AG08395 (cell line): ENCODE results near the gene ACTL8.
A peak's percentile ranks its signal among the peaks of the same experiment; 100 is the strongest.

Source experiments
- DNase-seq: peaks from one replicate; pipeline ENCODE4 v3.0.0; 2012; ENCODE audit warnings: mixed read lengths, low spot score

The ACTL8 gene

DNA sequence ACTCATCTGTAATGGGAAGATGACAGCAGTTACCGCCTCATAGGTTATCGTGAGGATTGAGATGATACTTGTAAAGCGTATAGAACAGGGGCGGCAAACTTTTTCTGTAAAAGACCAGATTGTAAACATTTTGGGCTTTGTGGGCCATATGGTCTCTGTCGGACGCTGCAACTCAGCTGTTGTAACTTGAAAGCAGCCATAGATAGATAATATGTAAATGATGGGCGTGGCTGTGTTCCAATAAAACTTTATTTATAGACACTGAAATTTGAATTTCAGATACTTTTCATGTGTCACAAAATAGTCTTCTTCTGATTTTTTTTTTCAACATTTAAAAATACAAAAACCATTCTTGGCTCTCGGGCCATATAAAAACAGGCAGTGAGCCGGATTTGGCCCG is 15.8 kb downstream of the ACTL8 start:
- no peak for DNase-seq

DNA sequence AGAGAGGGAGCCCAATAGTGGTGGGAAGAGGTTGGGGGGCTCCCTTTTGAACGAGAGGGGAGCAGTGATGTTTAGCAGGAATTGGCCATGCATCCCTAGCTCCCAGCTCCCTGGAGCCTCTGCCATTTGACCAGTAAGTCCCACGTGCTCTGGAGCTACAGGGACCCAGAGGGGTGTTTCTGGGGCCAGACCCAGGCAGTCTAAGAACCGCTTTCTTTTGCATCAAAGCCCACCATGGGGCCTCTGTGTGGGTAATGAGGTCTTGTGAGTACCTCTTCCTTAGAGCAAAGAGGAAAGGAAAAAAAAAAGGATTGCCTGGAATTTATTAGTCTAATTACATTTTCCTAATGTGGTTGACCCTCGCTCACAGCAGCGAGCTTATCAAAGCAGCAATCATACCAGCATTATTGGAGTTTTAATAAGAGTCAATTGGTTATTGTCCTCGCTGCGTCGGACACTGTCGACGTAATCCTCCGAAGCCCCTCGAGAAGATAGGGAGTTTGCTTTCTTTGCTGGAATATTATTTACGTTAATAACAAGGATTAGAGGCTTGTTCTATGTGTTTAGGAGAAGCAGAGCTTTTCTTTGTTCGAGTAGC is 17.6 kb downstream of the ACTL8 start:
- no peak for DNase-seq

DNA sequence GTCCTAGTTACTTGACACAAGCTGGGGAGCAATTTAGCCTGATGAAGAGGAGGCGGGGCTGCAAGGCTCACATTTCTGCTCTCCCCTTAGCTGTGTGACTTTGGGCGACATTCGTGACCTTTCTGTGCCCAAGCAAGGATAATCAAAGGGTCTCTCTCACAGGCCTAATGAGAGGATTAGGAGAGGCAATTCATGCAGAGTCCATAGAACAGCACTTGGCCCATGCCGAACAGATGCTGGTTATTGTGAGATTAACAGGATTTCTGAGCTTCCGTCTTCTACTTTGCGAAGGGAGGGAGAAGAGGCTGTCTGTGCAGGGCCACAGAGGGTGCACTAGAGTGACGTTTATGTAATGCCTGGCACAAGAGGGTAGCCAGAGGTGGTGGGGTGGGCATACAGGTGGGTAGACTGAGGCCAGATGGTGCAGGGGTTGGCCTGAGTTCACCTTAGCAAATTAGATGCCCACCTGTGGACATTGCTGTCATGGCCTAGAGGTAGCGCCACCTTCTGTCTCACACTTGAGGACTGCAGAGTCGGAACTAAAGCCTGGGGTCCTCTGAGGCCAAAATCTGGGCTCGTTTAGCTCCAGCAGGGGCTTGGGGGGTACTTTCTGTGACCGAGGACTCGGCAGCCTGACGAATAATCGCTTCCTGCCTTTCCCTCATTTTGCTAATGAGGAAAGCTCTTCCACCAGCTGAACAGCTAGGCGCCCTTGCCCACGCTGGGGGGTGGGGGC is 18.6 kb downstream of the ACTL8 start:
- no peak for DNase-seq

DNA sequence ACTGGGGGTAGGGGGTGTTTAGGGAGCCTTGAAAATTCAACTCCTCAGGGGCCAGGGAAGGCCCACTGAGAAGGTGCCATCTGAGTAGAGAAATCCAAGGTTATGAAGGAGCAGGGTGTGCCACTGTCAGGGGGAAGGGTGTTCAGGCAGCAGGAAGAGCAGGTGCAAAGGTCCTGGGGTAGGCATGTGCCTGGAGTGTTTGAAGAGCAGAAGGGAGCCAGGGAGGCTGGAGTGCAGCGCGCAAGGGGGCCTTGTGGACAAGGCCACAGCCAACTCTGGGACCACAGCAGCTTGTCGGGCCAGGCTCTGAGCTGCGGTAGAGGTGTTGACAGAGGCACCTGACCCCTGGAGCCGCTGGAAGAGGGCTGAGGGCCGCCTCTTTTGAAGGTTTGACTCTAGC is 19.3 kb downstream of the ACTL8 start:
- no peak for DNase-seq

DNA sequence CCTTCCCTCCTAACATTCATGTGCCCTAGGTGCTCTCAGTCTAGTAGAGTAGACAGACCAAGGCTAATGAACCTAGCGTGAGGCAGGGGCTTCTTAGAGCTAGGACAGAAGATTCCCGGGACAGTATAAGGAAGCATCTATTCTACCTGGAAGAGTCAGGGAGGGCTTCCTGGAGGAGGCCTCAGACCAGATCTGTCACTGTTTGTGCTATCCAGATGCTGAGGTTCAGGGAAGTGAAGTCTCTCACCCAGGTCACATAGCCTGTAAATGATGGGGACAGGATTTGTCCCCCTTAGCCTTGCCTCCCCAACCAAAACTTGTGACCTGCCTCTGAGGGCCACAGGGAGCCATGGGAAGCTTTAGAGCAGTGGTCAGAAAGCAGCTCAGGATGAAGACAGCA is 20.7 kb downstream of the ACTL8 start:
- no peak for DNase-seq

DNA sequence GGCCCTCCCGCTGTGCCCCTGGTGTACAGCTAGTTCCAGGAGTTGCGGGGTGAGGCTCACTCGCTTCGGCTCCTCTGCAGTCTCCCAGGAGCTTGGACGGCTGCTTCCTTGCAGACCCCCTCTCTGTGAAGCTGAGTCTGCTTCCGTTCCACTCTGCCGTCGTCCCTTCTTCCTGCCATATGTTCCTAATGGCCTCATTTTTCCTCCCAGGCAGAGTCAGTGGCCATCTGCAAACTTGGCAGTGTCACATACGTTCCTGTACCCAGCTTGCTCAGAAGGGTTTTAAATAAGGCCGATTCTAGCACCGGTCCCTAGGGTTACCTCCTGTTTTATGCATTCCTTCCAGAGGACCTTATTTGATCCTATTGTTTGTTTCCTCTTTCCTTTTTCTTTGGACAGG is 21.3 kb downstream of the ACTL8 start:
- DNase-seq = no peak

DNA sequence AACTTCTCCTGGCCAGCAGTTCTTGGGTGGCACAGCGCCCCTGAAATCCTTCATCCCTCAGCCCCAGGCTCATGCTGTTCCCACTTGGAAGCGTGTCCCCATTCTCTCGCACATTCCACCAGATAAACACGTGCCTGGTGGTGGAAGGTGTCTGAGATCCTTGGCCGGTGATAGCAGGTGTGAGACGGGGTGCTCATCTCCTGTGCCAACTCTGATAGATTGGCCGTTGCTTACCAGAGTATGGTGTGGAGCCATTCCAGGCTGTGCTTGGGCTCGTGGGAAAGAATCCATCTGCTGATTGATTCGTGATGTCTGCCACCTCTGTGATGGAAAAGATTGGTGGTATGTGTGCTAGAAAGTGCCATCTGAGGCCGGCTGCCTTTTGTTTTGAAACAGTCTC is 22.2 kb downstream of the ACTL8 start:
- DNase-seq = no peak

DNA sequence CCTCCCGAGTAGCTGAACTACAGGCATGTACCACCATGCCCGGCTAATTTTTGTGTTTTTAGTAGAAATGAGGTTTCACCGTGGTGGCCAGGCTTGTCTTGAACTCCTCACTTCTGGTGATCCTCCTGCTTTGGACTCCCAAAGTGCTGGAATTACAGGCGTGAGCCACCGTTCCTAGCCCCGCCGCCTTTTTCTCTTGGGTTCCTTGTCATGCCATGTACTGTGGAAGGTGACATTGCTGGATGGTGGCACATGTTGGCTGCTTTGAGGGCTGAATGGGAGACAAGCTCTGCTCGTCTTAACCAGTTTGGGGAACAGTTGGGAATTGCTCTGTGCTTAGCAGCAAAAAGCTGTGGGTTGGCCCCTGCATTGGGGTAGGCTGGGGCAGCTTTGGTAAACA is 22.7 kb downstream of the ACTL8 start:
- DNase-seq = no peak

DNA sequence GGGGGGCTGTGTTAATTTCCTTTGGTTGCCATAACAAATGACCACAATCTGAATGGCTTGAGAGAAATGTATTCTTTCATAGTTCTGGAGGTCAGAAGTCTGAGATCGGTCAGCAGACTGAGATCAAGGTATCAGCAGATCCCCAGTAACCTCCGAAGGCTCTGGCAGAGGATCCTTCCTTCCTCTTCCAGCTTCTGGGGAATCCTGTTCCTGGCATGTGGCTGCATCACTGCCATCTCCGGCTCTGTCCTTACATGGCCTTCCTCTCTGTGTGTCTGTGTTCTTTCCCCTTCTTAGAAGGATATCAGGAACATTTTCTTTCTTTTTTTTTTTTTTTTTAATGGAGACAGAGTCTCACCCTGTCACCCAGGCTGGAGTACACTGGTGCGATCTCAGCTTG is 25.8 kb downstream of the ACTL8 start:
- DNase-seq = no peak

DNA sequence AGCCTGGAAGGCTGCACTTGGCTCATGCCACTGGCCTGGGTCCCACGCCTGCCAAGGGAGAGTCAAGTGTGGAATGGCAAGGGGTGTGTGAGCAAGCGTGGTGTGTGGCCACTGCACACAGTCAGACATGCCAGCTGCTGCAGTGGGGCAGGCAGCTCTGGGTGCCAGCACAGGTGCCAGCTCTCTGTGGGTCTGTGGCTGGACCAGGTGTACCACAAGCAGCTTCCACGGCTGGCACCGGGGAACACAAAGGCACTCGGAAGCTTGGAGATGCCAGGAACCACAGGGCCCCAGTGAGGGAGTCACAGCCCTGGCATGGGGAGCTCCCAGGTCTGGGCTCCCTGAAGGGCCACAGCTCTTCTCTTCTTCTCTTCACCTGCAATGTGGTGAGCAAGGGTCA is 34.8 kb downstream of the ACTL8 start:
- no peak for DNase-seq

DNA sequence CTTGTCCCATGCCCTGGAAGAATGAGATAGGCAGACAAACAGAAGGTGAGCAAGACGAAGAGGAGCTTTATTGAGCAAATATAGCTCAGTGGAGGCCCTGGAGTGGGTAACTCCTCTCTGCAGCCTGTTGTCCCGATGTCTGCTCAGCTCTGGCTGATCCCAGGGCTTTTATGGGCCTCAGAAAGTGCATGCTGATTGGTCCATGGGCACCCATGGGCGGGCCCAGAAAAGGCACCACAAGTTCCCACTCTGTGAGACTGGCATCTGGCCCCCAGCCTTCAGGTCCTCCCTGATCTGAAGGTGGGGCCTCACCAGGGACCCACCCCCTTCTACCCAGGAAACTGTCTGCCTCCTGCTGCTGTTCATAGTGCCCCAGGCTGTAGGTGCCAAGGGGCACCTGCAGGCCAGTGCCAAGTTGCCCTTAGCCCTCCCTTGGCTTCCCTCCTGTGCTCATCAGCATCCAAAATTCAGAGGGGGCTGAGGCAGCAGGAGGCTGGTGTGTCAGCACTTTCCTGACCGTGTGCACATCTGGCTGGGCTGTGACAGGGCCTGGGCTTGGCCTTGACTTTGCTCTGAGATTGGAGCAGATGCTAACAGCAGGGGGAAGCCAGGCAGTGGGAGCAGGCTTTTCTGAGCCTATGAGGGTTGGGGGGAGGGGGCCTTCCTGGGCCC is 35.4 kb downstream of the ACTL8 start:
- no peak for DNase-seq

DNA sequence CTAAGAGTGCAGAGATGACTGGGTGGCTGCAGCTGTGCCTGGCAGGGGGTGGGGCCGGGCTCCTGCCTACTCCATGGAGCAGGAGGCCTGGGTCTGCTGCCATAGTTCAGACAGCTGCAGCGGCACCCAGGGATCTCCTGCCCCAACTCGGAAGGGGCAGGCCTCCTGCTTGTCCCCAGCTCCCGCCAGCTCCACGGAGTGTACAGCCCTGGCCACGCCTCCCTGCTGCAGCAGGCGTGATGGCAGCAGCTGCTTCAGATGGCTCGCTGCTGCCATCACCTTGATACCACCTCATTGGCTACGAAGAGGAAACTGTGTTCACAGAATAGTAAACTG is 35.9 kb downstream of the ACTL8 start:
- no peak for DNase-seq

DNA sequence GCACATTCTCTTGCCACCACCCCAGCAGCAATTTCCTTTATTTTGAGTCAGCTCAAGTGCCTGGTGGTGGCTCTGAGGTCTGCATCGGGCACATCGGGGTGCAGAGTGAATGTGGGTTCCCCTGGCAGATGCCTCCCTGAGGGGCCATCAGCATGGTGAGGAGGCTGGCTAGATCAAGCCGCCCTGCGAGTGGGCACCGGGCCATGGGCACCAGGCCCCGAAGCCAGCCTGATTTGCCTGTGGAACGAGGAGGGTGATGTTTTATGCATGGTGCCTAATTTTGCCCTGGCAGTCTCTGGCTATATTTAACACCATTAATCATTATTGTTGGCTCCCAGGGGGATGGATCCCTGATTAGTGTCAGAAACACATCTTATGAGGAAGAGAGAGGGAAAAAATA is 36.3 kb downstream of the ACTL8 start:
- DNase-seq = no peak

DNA sequence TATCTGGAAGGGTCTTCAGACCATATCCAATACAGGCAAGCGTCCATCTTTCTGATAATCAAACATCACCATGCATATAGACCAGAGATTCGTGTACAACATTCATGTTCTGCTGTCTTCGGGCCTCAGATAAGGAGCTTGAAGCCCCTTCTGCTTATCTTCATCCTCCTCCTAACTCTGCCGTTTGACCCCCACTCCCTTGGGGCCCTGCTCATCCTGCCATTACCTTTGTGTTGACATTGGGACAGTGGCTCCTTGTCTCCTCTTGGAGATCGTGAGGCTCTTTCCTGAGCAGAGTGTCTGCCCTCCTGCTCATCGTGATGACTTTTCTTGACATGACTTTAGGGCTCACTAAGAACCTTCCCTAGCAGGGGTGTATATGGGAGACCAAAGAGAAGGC is 37.3 kb downstream of the ACTL8 start:
- no peak for DNase-seq

DNA sequence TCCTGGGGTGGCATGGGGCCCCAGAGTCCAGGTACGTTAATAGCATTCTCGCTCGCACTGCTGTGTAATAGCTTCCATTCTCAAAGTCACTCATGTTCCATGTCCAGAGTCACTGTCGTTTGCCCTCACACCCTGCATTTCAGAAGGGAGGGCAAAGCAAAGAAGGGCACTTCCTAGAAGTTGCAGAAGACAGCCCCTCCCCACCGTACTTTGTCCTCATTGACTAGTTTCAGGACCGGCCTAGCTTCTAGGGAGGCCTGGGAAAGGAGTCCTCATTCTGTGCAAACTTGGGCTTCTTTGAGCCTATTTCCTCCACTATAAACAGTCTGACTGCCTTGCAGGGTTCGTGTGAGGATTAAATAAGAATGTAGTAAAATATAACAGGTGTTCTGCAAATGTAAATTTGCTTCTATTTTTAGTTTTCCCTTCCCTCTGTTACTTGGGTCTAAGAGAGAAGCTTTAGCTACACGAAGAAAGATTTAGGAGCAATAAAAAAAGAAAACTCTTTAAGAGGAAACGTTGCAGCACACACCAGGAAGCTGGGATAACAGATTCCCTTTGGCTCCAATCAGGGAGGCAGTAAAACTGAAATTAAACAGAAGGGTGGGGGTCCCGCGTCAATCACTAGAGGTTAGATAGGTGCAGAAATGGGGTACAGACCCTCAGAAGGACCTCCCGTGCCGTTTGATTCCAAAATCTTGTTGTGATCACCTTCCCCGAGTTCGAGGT is 40.1 kb downstream of the ACTL8 start:
- no peak for DNase-seq

DNA sequence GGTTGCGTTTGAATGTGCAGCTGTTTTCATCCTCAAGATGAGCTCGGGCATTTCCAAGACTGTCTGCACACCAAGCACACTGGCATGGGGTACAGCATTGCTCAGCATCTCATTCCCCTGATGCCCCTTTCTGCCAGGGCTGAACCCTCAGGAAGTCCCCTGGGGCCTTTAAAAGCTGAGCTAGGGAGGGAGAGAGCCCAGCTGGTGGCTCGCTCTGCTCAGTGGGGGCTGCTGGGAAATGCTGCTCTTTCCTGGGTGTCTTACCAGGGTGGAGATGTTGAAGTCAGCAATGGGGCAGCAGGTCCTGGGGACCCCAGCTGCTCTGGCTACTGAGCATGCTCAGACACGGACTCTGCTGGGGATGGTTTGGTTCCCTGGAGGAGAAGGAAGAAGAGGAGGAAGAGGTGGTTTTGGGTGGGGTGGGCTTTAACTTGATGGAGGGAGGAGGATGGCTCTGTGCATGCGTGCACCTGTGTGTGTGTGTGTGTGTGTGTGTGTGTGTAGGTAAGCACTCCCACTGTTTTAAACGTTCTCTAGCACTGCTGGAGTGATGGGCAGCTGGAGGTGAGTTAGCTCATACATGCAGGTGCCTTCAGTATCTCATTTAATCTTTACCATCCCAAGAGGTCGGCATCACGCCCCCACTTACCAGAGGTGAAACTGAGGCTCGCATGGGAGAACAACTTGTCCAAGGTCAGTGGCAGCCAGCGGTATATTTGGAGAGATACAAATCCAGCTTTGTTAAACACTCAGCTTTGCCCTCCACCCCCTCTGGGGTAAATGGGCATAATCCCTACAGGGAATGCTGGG is 40.9 kb downstream of the ACTL8 start:
- DNase-seq = no peak

DNA sequence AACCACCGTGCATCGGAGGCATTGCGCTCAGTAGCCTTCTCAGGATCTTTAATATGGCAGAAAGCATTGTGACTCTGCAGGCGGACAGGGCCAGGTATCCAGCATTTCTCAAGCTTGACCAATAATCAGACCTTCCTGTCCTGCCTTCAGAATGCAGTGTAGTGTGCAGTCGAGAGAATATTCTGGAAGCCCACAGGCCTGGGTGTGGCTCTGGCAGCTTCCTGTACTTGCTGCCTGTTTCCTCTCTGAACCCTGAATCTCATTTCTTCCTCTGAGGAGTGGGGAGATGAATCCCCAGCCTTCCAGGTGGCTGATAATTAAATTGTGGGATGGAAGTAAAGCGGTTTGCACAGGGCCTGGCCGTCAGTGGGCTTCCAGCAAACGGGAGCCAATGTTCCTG is 42.3 kb downstream of the ACTL8 start:
- no peak for DNase-seq

DNA sequence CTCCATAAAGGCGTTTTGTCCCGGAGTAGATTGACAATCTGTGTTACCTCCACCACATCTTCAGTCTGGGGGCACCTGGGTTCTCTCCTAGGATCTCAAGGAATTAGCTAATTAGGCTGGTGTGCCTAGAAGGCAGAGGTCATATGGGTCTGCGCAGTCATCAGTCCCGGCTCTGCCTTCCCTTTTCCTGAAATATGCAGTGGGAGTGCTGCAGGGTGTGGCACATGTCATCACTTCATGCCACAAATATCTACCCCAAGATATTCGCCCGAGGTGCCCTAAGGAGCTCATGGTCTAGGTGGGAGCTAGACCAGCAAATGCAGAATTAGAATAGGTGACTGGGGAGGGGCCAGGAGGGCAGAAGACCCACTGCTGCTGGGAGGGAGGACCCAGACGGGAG is 42.9 kb downstream of the ACTL8 start:
- no peak for DNase-seq

DNA sequence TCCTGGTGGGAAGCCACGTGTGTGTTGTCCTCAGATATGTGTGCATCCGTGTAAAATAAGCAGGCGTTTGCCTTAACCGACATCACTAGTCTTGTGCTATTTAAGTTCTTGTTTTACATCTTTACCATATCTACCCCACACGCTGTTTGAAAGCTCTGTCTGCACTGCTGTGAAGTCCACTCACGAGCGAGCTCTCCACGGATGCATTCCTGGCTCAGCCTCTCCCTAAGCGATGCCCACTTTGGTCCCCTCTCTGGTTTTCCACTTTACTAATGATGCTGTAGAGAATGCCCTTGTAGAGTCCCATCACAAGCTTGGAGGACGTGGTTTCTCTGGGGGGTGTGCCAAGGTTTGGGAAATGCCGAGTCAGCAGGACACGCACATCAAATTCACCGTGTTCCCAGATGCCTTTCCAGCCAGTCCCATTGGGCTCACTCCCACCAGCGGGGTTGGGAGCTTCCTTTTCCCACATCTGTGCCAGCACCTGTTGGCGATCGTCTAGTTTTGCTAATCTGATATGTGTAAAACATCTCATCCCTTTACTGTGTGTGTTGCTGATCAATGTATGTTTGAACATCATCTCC is 43.8 kb downstream of the ACTL8 start:
- no peak for DNase-seq

DNA sequence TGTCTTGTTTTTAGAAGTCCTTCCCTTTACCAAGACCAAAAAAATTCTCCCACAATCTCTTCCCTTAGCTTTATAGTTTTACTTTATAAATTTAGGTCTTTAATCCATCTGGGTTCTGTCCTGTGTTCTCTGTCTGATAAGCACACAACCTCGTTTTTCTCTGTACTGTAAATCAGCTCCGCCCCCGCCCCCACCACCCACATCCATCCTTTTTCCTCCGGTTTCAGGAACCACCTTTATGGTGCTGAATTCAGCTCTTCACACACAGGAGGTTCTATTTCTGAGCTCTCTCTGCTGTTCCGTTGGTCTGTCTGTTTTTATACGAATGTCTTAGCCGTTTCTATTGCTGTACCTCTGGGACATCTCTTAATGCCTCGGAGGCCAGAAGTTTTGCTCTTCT is 44.5 kb downstream of the ACTL8 start:
- DNase-seq = no peak

DNA sequence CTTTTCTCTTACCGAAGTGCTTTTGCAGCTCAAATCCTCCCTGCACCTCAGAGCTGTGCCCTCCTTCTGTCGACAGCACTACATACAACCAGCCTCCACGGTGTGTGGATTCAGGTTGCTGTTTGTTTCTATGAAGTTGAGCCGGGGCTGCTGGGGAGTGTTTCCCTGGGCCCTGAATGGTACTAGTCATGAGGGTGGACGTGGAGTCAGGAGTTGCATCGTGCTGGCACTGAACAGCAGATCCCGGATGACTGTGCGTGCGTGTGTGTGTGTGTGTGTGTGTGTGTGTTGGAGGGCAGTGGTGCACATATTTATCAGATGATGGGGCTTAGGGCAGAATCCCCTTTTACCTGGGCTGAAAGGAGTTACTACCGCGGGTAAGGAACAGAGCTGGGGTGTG is 47.0 kb downstream of the ACTL8 start:
- DNase-seq = peak; percentile 32

DNA sequence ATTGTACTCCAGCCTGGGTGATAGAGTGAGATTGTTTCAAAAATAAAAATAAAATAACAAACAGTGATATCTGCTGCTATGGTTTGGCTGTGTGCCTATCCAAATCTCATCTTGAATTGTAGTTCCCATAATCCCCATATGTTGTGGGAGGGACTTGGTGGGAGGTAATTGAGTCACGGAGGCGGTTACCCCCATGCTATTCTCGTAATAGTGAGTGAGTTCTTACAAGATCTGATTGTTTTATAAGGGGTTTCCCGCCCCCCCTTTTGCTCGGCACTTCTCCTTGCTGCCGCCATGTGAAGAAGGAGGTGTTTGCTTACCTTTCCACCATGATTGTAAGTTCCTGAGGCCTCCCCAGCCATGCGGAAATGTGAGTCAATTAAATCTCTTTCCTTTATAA is 47.8 kb downstream of the ACTL8 start:
- no peak for DNase-seq
